T-helper 1 cell (primary cell): ENCODE results near the gene DYNLL1.
"Not testable (repeated sequence)": the region's sequence is repeated elsewhere in the genome, so short reads cannot be mapped to it uniquely, and the experiment has no call there.

Experiments
- DNase-seq, 5 donors: peaks; one replicate each; pipeline ENCODE4 v3.0.0-alpha.2; 2012 to 2020
- total RNA-seq, 4 donors: gene quantifications; one replicate each; lab custom pipeline; 2026; lab: John Stamatoyannopoulos, UW

The DYNLL1 gene
- 52.9 to 59.4 (median 55.4) reads per million in 4 donors for total RNA-seq

DNA sequence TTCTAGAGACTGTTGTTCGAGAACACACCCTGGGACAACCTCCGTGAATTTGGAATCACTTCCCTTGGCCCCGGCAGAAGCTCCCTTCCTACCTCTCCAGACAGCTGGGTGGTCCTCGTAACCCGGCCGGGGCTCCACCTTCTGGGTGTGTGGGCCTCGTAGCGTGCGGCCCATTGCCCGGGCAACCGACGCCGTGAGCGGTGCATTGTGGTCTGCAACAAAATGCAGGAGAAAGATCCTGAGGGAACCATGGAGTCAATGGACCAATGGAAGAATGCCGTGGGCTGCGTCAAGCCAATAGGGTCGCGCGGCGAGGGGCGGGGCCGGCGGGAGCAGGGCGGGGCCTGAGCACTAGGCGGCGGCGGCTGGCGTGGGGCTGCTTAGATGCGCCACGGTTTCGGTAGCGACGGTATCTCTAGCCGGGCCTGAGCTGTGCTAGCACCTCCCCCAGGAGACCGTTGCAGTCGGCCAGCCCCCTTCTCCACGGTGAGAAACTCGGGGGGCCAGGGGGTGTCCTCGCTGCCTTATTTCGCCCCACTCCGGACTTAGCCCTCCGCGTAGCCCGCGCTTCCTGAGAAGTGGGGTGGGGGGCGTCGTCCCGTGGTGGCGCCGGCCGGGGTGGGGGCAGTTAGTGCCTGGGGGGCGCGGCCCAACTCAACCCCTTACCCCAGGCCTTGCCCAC, at the start of gene DYNLL1:
DYNLL1 (plus strand) TSS at position 383 of the 682 bp plus-strand sequence. CDS start 309 bp downstream, outside the sequence.
- DNase-seq, result peak; percentile 93 to 96 (median 95)

DNA sequence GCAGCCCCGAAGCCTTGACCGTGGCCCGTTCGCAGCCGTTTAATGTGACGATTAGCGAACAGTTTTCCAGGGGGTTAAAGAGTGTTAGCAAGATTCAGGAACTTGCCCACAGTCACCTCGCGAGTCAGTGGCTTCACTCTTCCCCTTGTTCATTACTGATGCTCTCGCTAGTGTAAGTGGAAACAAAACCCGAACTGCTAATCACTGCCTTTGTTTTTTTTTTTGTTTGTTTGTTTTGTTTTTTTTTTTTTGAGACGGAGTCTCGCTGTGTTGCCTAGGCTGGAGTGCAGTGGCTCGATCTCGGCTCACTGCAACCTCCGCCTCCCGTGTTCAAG, 49.1 kb upstream of the DYNLL1 start:
- DNase-seq, result not testable (repeated sequence)

DNA sequence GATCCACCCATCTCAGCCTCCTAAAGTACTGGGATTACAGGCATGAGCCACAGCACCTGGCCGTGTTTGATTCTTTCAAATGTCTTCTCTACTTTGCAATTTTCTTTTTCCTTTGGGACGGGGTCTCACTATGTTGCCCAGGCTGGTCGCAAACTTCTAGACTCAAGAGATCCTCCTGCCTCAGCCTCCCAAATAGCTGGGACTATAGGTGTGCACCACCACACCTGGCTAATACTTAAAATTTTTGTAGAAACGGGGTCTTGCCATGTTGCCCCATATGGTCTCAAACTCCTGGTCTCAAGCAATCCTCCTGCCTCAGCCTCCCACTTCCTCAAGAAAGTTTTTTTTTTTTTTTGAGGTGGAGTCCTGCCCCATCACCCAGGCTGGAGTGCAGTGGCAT, 47.9 kb upstream of the DYNLL1 start:
- DNase-seq, result no peak

DNA sequence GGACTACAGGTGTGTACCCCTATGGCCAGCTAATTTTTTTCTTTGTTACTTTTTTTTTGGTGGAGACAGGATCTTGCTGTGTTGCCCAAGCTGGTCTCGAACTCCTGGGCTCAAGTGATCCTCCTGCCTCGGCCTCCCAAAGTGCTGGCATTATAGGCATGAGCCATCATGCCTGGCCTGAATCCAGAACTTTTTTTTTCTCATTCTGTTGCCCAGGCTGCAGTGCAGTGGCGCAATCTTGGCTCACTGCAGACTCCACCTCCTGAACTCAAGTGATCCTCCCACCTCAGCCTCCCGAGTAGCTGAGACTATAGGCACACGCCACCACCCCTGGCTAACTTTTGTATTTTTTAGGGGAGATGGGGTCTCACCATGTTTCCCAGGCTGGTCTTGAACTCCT, 43.4 kb upstream of the DYNLL1 start:
- DNase-seq, result not testable (repeated sequence)

DNA sequence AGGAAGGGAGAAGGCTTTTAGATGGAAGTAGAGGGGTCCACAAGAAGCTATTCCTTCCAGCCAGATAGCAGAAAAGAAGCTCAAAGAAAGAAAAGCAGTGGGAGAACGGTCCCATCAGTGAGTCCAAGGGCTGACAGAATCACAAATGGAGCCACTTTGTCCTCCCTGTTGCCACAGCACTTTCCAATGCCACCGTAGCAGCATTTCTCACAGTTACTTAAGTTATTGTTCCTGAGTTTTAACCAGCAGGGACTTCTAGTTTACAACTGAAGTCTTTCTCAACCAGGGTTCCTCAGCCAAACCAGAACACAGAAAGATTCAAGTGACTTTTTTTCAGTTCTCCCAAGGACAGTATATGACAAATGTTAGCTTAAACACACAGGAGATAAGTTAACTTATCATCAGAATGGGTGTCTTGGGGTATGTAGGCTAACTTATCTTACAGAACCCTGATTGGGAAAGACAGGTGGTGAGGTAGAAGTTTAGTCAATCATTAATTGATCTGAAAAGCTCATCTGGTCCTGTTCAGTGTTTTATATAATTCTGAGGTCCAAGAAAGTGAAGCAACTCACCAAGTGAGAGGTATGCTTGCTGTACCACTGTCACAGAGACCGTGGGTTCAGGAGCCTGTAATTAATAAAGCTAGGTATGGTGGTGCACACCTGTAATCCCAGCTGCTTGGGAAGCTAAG, 42.7 kb upstream of the DYNLL1 start:
- no peak for DNase-seq

DNA sequence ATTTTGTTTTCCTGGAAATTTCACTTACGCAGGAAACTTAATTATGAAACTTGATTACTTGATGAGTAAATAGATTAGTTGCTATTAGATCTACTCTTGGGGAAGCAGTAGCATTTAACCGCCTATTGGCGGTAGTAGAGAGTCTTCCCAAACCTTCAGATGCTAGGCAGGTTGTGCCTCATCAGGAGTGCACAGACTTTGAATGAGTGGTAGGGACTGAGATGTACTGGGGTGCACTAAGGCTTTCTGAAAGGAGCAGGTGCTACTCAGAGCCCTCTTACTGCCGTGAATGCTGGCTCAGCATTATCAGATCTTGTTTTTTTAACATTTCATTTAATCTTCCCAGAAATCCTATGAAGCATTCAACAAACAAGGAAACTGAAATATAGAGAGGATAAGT, 41.9 kb upstream of the DYNLL1 start:
- DNase-seq, result peak in 1 of 5 donors; percentile 48

DNA sequence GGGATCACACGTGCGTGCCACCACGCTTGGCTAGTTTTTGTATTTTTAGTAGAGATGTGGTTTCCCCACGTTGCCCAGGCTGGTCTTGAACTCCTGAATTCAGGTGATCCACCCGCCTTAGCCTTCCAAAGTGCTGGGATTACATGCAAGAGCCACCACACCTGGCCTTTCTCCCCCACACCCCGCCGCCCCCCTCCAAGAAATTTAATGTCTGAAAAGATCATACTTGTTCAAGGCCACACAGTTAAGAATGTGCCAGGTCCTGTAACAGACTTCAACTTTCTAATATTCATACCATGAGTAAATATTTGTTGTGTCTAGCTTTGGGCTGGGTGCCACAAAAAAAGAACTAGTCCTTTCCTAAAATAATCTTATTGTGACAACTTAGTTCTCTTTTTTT, 40.6 kb upstream of the DYNLL1 start:
- no peak for DNase-seq

DNA sequence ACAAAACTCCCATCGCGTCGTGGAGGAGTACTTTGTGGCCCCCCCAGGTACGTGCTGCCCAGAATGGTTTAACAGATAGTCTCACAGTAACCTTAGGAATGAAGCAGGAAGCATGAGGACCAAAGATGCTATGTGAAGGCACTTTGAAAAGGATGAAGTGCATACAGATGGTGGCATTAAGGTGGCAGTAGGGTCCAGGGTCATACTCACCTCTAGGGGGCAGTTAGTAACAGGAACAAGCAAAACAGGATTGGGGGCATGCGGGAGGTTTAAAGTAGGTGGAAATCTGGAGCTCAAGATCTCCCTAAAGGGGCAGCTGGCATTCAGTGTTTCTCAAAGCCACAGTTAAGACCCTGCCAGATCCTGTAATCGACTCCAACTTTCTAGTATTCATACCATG, 38.8 kb upstream of the DYNLL1 start:
- no peak for DNase-seq

DNA sequence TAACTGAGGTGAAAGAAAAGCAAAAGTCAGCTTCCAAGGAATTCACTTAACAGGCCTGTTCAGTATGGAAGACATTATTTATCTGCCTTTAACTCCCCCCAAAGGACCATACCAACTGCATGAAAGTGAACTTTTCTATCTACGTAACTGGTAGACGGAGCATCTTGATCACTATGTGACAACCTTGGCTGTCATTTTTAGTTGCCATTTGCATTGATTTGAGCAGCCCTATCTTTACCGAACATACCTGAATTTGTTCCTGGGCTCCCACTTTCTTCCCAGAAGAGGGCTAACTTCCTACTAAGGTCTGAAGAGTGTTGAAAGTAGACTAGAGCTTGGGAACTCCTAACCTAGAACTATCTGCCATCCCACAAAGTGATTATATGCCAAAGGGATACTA, 35.8 kb upstream of the DYNLL1 start:
- no peak for DNase-seq

DNA sequence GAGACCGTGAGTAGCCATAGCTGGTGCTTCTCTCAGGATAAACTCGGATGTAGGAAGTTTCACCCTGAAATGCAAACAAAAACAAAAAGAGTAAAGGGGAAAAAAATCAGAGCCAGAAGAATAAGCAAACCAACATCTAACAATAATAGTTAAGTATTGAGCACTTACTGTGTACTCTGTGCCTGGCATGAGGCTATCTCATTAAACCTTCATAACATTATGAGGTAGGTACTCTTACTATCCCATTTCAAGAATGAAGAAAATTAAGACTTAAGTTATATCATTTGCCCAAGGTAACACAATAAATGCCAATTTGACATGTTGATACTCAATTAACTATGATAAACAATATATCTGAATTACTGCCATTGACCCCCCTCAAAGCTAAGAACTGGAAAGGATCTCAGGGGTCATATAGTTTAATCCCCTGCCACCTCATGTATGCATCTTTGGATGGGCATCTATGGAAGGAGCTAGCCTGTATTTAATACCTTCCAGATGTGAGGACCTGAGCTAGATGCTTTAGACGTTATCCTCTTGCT, 33.7 kb upstream of the DYNLL1 start:
- DNase-seq, result no peak

DNA sequence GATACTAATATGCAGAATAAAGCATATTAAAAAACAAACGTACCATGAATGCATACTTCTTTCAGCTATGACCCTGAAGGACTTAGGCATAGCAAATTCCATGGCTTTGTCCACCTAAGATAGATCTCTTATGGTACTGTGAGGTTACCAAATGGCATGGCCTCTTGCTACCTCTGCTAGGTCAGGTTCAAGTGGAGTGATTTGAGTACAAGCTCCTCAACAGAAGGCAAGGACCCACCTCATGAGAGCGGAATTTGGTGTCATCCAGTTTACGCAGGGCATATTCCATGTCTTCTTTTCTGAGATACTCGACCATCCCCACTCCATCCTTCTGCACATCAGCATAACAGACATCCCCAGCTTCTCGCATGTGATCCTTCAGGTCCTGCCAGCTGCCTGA, 32.2 kb upstream of the DYNLL1 start:
- DNase-seq, result no peak

DNA sequence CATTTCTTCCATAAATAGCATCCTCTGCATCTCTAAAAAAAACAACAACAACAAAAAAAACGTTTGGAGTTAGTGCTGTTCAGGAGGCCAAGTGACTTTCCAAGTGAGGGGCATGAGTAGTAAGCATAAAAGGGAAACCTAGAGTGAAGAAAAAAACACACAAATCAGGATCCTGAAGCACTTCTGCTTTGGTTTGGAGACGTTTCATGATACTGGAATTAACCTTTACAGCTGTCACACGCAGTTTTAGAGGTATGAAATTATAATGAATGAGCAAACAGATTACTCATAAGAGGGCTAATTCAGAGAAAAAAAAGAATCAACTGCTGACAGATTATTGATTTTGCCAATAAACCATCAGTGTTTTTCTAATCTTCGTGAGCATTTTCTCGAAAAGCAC, 30.2 kb upstream of the DYNLL1 start:
- DNase-seq, result no peak

DNA sequence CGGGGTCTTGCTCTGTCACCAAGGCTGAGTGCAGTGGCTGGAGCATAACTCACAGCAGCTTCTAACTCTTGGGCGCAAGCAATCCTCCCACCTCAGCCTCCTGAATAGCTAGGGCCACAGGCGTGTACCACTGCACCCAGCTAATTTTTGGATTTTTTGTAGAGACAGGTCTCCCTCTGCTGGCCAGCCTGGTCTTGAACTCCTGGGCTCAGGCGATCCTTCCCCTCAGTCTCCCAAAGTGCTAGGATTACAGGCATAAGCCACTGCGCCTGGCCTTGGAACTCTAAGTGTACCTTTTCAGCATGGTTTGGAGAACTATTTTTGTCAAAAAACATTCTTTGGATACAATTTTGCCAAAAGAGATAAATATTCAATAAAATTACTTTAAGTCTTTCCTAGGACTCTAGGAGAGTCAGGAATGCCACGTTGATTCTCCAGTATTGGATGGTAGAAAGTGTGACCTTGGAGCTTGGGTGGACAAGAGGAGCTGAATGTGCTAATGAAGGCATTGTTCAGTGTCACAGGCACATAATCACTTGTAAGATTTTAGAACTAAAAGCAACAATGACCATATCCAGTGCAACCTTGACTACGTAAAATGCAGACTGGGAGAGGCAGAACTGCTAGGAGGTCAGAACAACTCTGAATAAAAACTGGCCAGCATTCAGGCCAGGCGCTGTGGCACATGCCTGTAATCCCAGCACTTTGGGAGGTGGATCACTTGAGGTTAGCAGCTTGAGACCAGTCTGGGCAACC, 29.2 kb upstream of the DYNLL1 start:
- peak in 4 of 5 donors; percentile 21 to 36 (median 33) for DNase-seq

DNA sequence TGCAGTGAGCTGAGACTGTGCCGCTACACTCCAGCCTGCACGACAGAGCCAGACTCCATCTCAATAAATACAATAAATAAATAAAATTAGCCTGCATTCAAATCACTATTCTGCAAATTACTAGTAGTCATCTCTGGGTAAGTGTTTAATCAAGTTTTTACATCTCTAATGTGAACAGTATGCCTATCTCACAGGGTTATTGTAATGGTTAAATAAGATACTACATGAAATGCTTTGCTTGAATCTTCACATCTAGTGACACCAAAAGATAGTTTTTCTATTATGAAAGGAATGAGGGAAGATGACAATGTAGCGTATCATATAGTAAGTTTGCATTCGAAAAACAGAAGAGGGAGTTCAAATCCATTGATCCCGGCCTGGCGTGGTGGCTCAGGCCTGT, 28.5 kb upstream of the DYNLL1 start:
- DNase-seq, result no peak

DNA sequence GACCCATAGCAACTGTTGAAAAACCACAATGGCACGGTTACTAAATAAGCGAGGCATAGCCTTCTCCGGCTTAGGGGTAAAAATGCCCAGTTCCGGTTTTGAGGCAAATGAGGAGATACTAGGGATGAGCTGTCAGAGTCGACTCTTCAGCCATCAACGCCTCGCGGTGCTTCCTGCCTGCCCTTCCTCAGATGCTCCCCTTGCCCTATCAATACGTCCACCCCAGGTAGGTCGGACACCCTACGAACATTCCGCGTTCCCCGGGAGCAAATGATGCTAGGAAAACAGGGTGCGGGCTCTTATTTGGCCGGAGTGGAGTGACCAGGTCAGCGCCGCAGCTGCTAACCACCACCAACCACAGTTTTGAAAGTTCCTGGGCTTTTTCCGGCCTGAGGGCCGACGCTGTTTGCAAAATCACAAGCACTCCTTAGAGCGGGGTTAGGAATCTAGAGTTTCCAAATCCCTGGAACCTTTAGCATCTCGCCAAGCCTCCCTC, 27.5 kb upstream of the DYNLL1 start:
- peak in 1 of 5 donors; percentile 20 for DNase-seq

DNA sequence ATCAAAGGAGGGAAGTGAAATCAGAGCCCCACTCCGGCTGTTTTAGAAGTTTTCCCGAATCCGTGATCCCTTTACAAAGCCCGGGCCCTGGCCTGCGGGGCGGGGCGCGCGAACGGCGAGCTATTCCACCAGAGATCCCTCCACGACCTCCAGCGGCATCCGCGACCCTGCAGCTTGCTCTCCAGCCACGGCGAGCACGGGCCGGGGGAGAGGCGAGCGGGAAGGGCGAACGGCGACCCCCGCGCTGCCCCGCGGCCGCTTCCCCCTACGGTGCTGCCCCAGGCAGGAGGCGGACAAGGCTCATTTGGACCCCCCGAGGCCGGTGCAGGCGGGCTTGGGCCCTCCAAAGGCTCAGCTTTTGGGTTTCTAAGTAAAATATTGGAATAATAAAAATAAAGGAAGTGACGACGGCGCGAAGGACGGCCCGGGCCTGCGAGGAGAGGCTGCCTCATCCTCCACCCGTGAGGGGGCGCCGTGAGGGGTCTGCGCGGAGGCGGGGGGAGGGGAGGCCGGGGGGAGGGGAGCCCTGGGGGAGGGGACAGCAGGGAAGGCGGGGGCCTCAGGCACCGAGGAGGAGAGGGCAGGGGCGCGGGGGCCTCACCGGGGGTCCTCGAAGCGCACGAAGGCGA, 27.0 kb upstream of the DYNLL1 start:
- DNase-seq, result peak in 1 of 5 donors; percentile 13

DNA sequence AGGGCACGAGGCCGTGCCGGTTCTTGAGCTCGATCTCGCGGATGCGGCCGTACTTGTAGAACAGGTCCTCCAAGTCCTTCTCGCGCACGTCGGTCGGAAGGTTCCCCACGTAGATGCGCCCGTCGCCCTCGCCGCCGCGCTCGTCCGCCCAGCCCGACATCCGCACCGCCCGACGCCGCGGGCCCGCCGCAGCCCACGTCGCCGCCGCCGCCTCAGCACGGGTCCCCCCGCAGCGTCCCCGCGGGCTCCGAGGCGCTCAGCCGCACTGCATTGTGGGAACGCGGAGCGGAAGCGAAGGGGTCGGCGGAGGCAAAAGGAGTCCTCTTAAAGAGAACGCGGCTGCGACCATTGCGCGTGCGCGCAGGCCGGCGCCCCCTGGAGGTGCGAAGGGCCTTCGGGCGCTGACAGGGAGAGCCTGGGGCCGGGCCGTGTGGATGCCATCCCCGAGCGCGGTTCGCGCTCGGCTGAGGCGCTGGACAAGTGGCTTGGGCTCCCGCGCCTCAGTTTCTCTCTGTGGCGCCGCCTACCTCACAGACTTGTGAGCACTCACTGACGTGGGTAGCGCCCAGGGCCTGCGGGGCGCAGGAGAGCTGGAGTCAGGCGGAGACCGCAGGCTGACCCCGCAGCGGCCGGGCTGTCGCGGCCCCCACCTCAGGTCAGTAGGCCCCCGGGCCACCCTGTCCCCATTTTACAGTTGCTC, 26.3 kb upstream of the DYNLL1 start, which contains the start of gene SRSF9:
SRSF9 (minus strand) TSS at position 299 of the 700 bp plus-strand sequence; CDS start at position 160, 139 bp downstream.
- peak; percentile 95 to 98 (median 97) for DNase-seq

DNA sequence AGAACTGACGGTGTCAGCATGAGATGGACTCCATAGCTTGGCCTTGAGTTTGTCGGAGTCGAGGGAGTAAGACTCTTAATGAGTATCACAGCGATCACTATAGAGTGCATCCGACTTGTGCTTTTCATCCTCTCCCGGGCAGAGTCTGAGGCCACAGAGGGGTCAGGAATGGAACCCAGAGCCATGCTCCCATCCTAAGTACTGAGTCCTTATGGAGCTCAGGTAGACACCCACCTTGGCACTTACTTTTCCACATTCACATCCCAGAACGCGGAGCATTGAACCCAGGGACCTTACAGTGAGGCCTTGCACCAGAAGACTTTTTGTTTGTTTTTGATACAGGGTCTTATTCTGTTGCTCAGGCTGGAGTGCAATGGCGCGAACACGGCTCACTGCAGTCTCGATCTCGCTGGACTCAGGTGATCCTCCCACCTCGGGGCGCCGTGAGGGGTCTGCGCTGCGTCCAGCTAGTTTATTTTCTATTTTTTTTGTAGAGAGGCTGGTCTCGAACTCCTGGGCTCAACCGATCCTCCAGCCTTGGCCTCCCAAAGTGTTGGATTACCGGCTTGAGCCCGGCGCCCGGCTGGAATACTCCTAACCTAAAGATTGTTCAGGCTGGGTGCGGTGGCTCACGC, 25.6 kb upstream of the DYNLL1 start:
- no peak for DNase-seq

DNA sequence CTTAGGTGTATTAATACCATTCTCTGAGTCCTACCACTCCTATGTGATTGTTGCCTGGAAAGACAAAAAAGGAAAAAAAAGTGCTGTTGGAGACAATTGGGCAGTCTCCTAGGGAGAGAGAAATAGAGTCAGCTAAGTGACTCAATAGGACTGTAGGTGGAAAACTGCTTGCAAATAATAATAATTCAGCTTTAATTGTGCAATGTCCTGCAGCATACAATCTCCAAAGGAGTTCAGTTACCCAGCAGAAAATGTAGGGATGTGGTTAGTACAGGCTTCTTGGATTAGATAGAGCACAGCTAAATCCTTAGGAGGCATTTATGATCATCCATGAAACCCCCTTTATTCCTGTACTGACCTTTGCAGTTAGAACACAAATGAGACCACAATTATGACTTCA, 23.4 kb upstream of the DYNLL1 start:
- DNase-seq, result no peak

DNA sequence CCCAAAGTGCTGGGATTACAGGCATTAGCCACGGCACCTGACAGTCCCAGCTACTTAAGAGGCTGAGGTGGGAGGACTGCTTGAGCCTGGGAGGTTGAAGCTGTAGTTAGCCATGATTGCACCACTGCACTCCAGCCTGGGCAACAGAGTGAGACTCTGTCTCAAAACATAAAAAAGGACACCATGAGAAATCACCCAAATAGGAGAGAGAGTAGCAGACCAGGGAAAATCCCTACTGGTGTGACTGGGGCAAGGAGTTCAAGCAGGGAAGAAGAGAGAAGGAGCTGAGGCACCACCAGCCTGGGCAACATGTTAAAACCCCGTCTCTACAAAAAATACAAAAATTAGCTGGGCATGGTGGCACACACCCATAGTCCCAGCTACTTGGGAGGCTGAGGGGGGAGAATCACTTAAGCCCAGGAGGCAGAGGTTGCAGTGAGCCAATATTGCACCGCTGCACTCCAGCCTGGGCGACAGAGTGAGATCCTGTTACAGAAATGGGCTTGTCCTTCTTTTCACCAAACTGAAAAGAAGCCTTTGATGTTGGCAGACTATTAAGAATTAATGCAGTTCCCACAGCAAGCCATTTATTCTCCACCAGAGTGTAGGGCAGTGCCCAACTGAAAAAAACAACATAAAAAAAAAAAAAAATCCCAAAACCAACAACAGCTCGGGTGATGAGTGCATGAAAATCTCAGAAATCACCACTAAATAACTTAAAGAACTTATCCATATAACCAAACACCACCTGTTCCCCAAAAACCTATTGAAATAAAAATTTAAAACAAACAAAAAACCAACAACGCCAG, 21.9 kb upstream of the DYNLL1 start:
- DNase-seq, result no peak

DNA sequence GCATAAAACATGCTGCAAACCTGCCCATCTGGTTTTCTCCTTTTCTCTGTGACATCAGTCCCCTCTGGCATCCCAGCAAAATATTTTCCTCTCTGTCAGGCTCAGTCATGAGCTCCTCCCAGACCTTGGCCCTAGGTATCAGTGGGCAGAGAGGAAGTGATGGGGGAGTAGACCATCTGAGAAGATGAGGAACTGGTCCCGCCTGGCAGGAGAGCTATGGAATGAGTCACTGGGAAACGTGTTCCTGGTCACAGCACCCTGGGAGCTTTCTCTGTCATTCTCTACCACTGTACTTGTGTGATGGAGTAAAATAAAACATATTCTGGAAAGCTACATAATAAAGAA, 21.3 kb upstream of the DYNLL1 start:
- no peak for DNase-seq
